HUES64 (cell line): ENCODE data around the gene THSD4.
"Not testable (repeated sequence)": the region's sequence is repeated elsewhere in the genome, so short reads cannot be mapped to it uniquely, and the experiment has no call there.

Source experiments
- H3K27ac ChIP-seq: 2 replicates; pipeline ENCODE4 v1.7.0; 2013; ENCODE audit warnings: low read depth, low read length, inconsistent platforms
- H3K27me3 ChIP-seq: 2 replicates; pipeline ENCODE4 v1.6.1; 2013; ENCODE audit warnings: mild to moderate bottlenecking, low read length; ENCODE audit not compliant: insufficient read depth
- H3K36me3 ChIP-seq: 2 replicates; pipeline ENCODE4 v1.6.1; 2013; ENCODE audit warnings: mild to moderate bottlenecking, low read length; ENCODE audit not compliant: insufficient read depth
- H3K4me1 ChIP-seq: 2 replicates; pipeline ENCODE4 v1.6.1; 2013; ENCODE audit warnings: mild to moderate bottlenecking, low read length, moderate library complexity; ENCODE audit not compliant: insufficient read depth
- H3K4me3 ChIP-seq: 2 replicates; pipeline ENCODE4 v1.5.1; 2013; ENCODE audit warnings: mild to moderate bottlenecking, low read length, moderate library complexity
- H3K9ac ChIP-seq: 2 replicates; pipeline ENCODE4 v1.6.1; 2013; ENCODE audit warnings: mild to moderate bottlenecking, low read depth, low read length
- H3K9me3 ChIP-seq: 2 replicates; pipeline ENCODE4 v1.6.1; 2013; ENCODE audit warnings: low read depth, low read length; ENCODE audit not compliant: insufficient read depth
- WGBS: fragments of 150-250, 120-280 bp; methylation state at CpG from one replicate; pipeline ENCODE4 v1.1.7; 2013; ENCODE audit warnings: missing lambda C conversion rate; 5-methylcytosine and 5-hydroxymethylcytosine counted together

THSD4 gene

DNA sequence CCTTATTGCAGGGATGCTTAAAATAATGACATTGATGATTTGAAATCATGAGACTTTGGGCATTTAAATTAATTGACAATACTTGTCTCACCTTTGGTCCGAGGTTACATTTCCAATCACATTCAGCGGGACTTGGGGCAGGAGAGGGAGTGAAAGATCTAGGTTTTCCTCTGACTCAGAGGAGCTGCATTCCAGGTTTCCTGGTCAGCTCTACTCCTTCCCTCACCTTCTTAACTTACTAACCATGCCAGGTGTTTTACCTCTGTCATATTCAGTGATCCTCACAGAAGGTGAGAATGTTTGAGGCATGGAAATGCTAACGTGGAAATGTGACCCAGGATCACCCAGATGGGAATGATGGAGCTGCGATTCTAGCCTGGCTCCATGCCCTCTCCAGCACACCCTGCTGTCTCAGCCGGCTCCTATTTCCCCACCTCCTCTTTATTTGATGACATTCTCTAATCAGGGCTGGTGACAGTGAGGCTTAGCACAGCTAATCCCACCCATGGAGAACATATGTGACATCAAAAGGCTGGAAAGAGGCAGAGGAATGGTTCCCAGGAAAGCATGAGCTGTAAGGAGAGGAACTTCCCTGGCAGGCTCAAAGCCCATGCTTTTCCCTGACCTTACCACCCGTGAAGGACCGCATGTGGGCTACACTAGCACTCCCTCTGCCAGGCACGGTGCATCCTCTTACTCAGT, 38.7 kb downstream of the THSD4 start:
- Histone ChIP-seq H3K27me3 (no peaks in the 10 kb centered on the region), H3K27ac (no peak overlapping the region), H3K36me3 (peaks cover 3% of the 10 kb centered on the region; the same call in 1 of the 2 replicates), H3K4me3 (no peak overlapping the region), H3K4me1 (peaks cover 5% of the 10 kb centered on the region), H3K9me3 (no peaks in the 10 kb centered on the region), H3K9ac (no peak overlapping the region)
- WGBS, result 77% methylated on average over 8 of the region's 8 CpGs

- Histone ChIP-seq H3K27me3 (no peaks in the 10 kb centered on the region), H3K4me3 (no peak overlapping the region), H3K4me1 (peaks cover 5% of the 10 kb centered on the region), H3K27ac (no peak overlapping the region), H3K9me3 (no peaks in the 10 kb centered on the region), H3K9ac (no peak overlapping the region), H3K36me3 (peaks cover 3% of the 10 kb centered on the region; the same call in 1 of the 2 replicates)
- 93% methylated on average over 4 of the region's 4 CpGs for WGBS
Measured at GRCh38 chr15:71154607-71155200, 39.4 kb downstream of the THSD4 start.

DNA sequence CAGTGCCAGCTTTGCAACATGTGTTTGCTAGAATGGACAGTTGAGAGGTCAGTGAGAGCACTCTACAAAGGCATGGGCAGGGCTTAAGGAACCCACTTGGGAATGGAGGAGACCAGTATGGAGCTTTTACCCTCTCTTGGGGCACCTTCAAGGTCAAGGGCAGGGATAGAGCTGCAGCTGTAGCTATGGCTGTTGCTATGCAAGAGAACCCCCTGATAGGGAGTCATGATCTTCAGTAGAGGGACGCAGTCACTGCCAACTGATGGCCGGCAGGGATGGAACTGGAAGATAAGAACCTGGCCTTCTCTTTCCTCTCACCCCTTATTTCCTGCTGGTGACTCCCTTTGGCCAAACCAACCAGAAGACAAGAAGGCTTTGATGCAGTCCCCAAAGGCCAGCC, 40.3 kb downstream of the THSD4 start:
- WGBS, result 97% methylated on average over 2 of the region's 2 CpGs
- H3K4me3 ChIP-seq, result no peak overlapping the region

DNA sequence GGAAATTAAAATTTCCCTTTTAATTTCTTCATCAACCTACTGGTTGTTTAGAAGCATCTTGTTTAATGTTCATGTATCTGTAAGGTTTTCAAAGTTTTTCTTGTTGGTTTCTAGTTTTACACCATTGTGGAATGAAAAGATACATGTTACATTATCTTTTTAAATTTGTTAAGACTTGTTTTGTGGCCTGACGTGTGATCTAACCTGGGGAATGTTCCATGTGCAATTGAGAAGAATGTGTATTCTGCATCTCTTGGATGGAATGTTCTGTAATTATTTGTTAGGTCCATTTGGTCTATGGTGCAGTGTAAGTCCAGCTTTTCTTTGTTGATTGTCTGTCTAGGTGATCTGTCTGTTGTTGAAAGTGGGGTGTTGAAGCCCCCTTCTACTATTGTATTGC, 45.7 kb downstream of the THSD4 start:
- H3K4me1 ChIP-seq, result no peaks in the 10 kb centered on the region
- H3K27ac ChIP-seq, result no peak overlapping the region
- no peaks in the 10 kb centered on the region for H3K36me3 ChIP-seq
- H3K9ac ChIP-seq, result no peak overlapping the region
- H3K9me3 ChIP-seq, result peaks cover 10% of the 10 kb centered on the region; the same call in 1 of the 2 replicates
- no peak overlapping the region for H3K4me3 ChIP-seq
- WGBS, result 88% methylated on average over 1 of the region's 1 CpG
- no peaks in the 10 kb centered on the region for H3K27me3 ChIP-seq

More for the DNA sequence above, 40.3 kb downstream of the THSD4 start:
- no peaks in the 10 kb centered on the region for H3K27me3 ChIP-seq
- H3K9ac ChIP-seq, result no peak overlapping the region
- no peaks in the 10 kb centered on the region for H3K4me1 ChIP-seq
- H3K9me3 ChIP-seq, result no peaks in the 10 kb centered on the region
- no peak overlapping the region for H3K27ac ChIP-seq
- peaks cover 3% of the 10 kb centered on the region; the same call in 1 of the 2 replicates for H3K36me3 ChIP-seq

GRCh38 chr15:71162309-71162708, 47.0 kb downstream of the THSD4 start:
- no peaks in the 10 kb centered on the region for H3K27me3 ChIP-seq
- H3K36me3 ChIP-seq, result no peaks in the 10 kb centered on the region
- H3K4me1 ChIP-seq, result no peaks in the 10 kb centered on the region
- no peak overlapping the region for H3K4me3 ChIP-seq
- H3K27ac ChIP-seq, result no peak overlapping the region
- WGBS, result 100% methylated on average over 2 of the region's 2 CpGs
- peaks cover 10% of the 10 kb centered on the region; the same call in 1 of the 2 replicates for H3K9me3 ChIP-seq
- H3K9ac ChIP-seq, result no peak overlapping the region

DNA sequence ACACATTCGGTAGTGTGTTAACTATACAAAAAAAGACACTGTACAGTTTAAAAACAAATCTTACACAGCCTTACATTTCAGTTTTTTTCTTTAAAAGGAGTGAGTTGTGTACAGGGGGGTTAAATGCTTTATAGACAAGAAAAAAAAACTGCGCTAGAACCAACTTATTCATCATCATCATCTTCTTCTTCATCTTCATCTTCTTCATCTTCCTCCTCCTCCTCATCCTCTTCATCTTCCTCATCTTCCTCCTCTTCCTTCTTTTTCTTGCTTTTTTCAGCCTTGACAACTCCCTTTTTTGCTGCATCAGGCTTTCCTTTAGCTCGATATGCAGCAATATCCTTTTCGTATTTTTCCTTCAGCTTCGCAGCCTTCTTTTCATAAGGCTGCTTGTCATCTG, 49.3 kb downstream of the THSD4 start:
- H3K9ac ChIP-seq, H3K27ac ChIP-seq, H3K4me3 ChIP-seq, H3K27me3 ChIP-seq, H3K4me1 ChIP-seq, H3K9me3 ChIP-seq, H3K36me3 ChIP-seq: not testable (repeated sequence)
- WGBS, result no CpG with 5 or more reads among the region's 5 CpGs

GRCh38 chr15:71167445-71168165, 52.3 kb downstream of the THSD4 start:
- Histone ChIP-seq H3K9ac (no peak overlapping the region), H3K27me3 (no peaks in the 10 kb centered on the region), H3K9me3 (peaks cover 13% of the 10 kb centered on the region; the same call in 1 of the 2 replicates), H3K4me3 (no peak overlapping the region), H3K36me3 (no peaks in the 10 kb centered on the region), H3K27ac (no peak overlapping the region), H3K4me1 (no peaks in the 10 kb centered on the region)
- WGBS, result 94% methylated on average over 3 of the region's 3 CpGs

- H3K4me1 ChIP-seq, result no peaks in the 10 kb centered on the region
- H3K36me3 ChIP-seq, result no peaks in the 10 kb centered on the region
- 92% methylated on average over 4 of the region's 5 CpGs for WGBS
- no peak overlapping the region for H3K27ac ChIP-seq
- H3K9me3 ChIP-seq, result peaks cover 16% of the 10 kb centered on the region; the same call in 1 of the 2 replicates
- H3K9ac ChIP-seq, result no peak overlapping the region
- H3K4me3 ChIP-seq, result no peak overlapping the region
- H3K27me3 ChIP-seq, result no peaks in the 10 kb centered on the region
Measured at GRCh38 chr15:71168166-71168834, 53.0 kb downstream of the THSD4 start.

DNA sequence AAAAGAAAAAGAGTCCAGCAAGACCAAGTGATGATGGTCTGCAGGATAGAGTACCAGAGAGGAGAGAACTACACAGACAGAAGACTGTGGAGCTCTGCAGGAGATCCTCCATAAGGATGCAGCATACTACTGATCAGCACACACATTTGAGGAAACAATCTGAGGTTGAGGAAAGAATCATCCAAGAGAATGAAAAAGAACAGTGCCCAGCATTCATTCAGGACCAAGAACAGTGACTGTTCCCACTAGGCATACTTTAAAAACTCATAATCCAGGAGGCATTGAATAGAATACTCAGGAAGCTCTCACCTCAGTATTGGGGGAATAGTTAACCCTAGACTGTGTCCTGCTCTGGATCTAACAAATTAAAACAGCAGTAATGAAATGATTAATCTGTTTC, 54.9 kb downstream of the THSD4 start:
- H3K27me3 ChIP-seq, result no peaks in the 10 kb centered on the region
- H3K9ac ChIP-seq, result no peak overlapping the region
- no peak overlapping the region for H3K4me3 ChIP-seq
- no peaks in the 10 kb centered on the region for H3K36me3 ChIP-seq
- no peak overlapping the region for H3K27ac ChIP-seq
- no peaks in the 10 kb centered on the region for H3K4me1 ChIP-seq
- peaks cover 22% of the 10 kb centered on the region; the same call in 1 of the 2 replicates for H3K9me3 ChIP-seq

- H3K27ac ChIP-seq, result no peak overlapping the region
- H3K36me3 ChIP-seq, result no peaks in the 10 kb centered on the region
- H3K27me3 ChIP-seq, result no peaks in the 10 kb centered on the region
- no peak overlapping the region for H3K9ac ChIP-seq
- H3K9me3 ChIP-seq, result peaks cover 22% of the 10 kb centered on the region; the same call in 1 of the 2 replicates
- no peak overlapping the region for H3K4me3 ChIP-seq
- H3K4me1 ChIP-seq, result no peaks in the 10 kb centered on the region
Measured at GRCh38 chr15:71171195-71171594, 55.9 kb downstream of the THSD4 start.

- H3K9me3 ChIP-seq, result peaks cover 22% of the 10 kb centered on the region; the same call in 1 of the 2 replicates
- not testable (repeated sequence) for H3K27me3 ChIP-seq, H3K4me3 ChIP-seq, H3K9ac ChIP-seq, H3K36me3 ChIP-seq, H3K4me1 ChIP-seq, H3K27ac ChIP-seq
- no CpG with 5 or more reads among the region's 17 CpGs for WGBS
Measured at GRCh38 chr15:71174360-71174759, 59.1 kb downstream of the THSD4 start.
